NCI-H2107 (cell line): ENCODE results near the gene TAF4B.
"Not testable (repeated sequence)": the region's sequence is repeated elsewhere in the genome, so short reads cannot be mapped to it uniquely, and the experiment has no call there.

ENCODE experiments used
- DNase-seq: peaks from one replicate; lab custom pipeline; 2025; lab: John Stamatoyannopoulos, UW

The TAF4B gene, protein sequence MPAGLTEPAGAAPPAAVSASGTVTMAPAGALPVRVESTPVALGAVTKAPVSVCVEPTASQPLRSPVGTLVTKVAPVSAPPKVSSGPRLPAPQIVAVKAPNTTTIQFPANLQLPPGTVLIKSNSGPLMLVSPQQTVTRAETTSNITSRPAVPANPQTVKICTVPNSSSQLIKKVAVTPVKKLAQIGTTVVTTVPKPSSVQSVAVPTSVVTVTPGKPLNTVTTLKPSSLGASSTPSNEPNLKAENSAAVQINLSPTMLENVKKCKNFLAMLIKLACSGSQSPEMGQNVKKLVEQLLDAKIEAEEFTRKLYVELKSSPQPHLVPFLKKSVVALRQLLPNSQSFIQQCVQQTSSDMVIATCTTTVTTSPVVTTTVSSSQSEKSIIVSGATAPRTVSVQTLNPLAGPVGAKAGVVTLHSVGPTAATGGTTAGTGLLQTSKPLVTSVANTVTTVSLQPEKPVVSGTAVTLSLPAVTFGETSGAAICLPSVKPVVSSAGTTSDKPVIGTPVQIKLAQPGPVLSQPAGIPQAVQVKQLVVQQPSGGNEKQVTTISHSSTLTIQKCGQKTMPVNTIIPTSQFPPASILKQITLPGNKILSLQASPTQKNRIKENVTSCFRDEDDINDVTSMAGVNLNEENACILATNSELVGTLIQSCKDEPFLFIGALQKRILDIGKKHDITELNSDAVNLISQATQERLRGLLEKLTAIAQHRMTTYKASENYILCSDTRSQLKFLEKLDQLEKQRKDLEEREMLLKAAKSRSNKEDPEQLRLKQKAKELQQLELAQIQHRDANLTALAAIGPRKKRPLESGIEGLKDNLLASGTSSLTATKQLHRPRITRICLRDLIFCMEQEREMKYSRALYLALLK

GRCh38 chr18:26226229-26227050 is at the start of gene TAF4B:
TAF4B (plus strand) TSS chr18:26226445; CDS start chr18:26226934, 489 bp downstream.
- DNase-seq: peak; percentile 69

GRCh38 chr18:26181343-26181826 is 44.9 kb upstream of the TAF4B start:
- DNase-seq: no peak

- no peak for DNase-seq
Measured at GRCh38 chr18:26183395-26184112, 42.7 kb upstream of the TAF4B start.

DNA sequence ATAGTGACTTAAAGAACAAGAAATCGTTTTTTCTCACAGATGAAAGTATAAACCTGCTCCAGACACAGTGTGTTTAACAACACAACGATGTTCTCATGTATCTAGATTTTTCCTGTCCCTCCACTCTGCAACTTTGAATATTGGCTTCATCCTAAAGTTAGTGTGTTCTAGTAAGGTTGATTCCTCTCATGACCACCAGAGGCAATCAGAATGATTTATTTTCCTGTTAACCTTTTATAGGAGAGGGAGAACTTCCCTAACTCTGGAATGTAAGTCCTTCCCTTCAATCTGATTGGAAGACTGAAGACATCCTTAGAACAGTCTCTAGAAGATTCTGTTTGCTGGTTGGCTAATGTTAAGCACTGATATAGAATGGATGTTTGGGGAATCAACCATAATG is 41.0 kb upstream of the TAF4B start:
- DNase-seq: no peak

DNA sequence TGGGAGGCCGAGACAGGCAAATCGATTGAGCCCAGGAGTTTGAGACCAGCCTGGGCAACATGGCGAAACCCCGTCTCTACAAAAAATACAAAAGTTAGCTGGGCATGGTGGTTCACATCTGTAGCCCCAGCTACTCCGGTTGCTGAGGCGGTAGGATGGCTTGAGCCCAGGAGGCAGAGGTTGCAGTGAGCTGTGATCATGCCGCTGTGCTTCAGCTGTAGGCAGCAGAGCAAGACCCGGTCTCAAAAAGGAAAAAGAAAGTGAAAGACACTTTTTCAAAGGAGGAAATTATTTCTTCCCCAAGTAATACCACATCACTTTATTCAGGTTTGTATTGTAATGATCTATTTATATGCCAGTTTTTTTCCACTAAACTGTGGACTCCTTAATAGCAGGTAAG is 35.7 kb upstream of the TAF4B start:
- no peak for DNase-seq

GRCh38 chr18:26192233-26192632 is 34.0 kb upstream of the TAF4B start:
- DNase-seq: no peak

- no peak for DNase-seq
Measured at GRCh38 chr18:26196605-26197004, 29.6 kb upstream of the TAF4B start.

GRCh38 chr18:26202001-26202400 is 24.2 kb upstream of the TAF4B start:
- DNase-seq: not testable (repeated sequence)

DNA sequence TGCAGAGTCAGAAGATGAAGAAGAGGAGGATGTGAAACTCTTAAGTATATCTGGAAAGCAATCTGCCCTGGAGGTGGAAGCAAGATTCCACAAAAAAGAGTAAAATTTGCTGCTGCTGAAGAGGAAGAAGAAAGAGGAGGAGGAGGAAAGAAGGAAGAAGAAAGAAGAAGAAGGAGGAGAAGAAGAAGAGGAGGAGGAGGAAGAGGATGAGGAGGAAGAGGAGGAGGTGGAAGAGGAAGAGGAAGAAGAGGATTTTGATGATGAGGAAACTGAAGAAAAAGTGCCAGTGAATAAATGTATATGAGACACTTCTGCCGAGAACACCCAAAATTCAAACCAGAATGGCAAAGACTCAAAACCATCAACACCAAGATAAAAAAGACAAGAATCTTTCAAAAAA is 20.9 kb upstream of the TAF4B start:
- no peak for DNase-seq

DNA sequence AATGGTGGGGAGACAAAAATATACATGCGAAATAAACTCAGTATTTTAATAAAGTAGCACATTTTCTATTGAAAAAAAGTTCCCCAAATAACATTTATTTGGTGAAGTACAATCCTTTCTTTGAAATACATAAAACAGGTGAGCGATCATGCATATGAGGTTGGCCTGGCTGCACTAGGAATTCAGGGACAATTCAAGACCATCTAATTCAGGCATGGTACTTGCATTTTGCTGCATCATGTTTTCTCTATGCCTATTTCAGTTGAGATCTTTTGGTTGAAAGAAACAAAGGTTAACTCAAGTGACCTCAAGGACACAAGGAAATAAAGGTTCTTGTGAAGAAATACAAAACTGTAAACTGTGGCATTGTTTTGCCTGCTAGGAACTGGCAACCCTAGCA is 19.8 kb upstream of the TAF4B start:
- no peak for DNase-seq

- DNase-seq: no peak
Measured at GRCh38 chr18:26207937-26208336, 18.3 kb upstream of the TAF4B start.

GRCh38 chr18:26208977-26209376 is 17.3 kb upstream of the TAF4B start:
- no peak for DNase-seq

DNA sequence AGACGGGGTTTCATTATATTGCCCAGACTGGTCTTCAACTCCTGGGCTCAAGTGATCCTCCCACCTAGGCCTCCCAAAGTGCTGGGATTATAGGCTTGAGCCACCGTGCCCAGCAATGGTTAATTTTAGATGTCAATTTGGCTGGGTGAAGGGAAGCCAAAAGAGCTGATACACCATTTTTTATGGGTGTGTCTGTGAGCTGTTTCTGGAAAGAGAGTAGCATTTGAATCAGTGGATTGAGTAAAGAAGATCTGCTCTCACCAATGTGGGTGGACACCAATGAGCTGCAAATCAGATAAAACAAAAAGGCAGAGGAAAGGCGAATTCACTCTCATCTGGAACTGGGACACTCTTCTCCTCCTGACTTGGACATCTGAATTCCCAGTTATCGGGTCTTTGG is 16.1 kb upstream of the TAF4B start:
- DNase-seq: no peak

DNA sequence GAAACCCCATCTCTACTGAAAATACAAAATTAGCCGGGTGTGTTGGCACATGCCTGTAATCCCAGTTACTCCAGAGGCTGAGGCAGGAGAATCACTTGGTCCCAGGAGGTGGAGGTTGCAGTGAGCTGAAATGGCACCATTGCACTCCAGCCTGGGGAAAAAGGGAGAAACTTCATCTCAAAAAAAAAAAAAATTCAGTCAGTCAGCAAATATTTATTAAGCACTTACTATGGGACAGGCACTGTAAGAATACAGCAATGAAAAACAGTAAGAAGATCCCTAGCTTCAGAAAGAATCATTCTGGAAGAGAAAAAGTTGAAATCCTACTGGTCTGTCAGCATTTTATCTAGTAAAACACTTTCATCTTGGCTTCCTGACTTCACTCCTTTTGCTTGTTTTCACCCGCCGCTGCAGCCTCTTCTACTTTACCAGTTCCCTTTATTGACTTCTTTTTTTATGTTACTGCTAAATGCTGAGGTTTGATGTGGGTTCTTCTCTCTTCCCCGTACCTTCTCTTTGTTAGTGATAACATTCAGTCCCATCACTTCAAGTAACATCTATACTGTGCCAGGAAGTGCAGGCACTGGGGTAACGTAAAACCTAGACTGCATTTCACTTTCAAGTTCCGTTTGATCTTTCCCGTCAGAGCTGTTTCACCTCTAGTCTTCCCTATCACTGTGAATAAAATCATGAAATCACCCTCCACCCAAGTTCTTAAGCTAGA is 10.8 kb upstream of the TAF4B start:
- no peak for DNase-seq

GRCh38 chr18:26225022-26225693 is 1.1 kb upstream of the TAF4B start:
- DNase-seq: no peak

DNA sequence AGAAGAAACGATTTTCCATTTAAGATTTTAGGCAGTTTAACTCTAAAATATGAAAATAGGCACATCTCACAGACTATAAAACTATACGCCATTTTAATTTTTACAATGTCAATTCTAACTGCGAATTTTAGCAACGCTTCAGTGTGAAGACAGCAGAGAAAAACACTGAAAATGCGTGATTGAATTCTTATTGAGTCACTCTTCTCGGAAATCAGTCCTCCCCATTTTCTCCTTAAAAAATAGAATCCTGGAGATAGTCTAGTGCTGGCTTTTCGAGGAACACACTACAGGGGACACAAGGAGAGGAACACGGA is 373 bp upstream of the TAF4B start:
- DNase-seq: no peak

- DNase-seq: no peak
Measured at GRCh38 chr18:26227051-26227670, 916 bp downstream of the TAF4B start.

DNA sequence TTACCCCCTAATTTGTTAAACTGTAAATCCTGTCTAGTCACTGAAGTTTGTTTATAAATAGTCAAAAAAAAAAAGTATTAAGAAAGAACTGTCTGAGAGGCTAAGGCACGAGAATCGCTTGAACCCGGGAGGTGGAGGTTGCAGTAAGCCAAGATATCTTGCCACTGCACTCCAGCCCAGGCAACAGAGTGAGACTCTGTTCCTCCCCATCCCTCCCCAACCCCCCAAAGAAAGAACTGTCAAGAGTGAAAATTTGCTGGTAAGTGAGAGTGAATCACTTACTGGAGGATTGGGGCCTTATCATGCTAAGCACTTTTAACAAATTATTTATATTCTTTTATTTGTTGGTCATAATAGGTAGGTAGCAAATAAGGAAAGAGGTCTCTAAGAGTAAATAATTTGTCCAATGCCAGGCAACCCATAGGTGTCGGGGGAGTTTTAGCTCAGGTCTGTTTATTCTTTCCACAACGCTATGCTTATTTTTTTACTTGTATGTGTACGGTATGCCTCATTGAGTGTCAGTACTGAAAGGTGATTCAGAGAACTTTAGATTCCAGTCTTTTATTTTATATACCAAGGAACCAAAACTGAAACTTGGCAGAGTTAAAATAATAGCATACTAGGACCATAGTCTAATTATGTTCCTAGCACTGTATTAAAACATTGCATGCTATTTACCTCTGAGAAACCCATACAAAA is 2.5 kb downstream of the TAF4B start:
- DNase-seq: no peak

DNA sequence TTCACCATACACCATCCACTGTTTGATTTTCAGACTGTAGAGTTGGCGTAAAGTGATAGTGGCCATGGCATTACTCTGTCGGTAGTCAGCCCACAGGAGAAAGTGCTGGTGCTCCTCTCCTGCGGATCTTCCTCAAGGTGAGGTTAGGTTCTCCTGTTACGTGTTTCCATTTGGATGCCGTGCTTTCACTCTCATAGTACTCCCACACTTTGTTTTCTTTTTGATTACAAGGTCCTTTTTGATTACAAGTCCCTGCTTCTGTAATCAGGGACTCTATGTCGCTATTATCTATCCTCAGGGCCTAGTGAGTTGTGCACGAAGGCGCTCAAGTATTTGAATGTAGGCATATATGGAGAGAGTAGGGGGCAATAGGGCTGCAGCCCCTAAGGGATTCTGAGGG is 4.3 kb downstream of the TAF4B start:
- DNase-seq: no peak
